ENCODE results near the gene SYNE1.

DNA sequence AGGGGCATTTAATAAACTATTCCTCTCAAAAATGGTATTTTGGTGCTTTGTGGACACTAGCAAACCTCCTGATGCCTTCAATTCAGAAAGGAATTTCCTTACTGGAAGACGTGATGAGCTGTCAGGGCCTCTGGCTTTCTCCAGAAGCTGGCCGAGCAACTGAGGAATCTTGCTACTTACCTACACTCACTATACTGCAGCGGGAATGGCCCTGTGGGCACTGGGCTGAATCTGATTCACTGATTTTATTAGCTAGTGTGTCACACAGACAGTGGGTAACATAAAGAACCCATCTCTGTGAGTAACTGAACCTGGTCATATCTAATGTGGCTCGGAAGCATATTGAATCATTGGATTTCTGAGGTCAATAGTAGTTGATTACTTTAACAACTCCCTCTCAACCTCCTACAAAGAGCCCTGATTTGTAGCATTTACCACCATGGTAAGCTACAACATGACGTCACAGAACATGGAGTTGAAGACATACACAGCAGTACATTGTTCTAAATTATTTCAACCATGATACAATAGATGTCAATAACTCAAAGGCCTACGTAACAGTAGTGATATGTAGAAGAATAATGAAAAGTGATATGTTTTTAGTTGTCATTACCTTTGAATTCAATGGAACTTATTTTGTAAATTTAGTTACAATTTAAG is 232.1 kb downstream of the SYNE1 start:
- TF ChIP-seq GATA3 (IDR thresholded peaks at IDR 0.05; ENCODE audit: low read depth, low read length) (no peak), GATA2 (IDR thresholded peaks at IDR 0.05; ENCODE audit: low read depth, low read length) (no peak)

All from SH-SY5Y (cell line).